H1 (cell line): ENCODE data around the gene ASXL1. TPM values are rescaled to one million over a fixed set of nuclear protein-coding genes. Genes with fewer than 3 reads are reported as not detected.

Experiments
- CTCF ChIA-PET: fragments of 300-600 bp; sonication (Branson Sonifier 250); formaldehyde crosslinking; loops from one replicate; lab custom pipeline; 2021; ENCODE audit not compliant: partially characterized antibody; lab: Charles Lee
- POLR2A ChIA-PET: fragments of 300-600 bp; sonication (Branson Sonifier 250); formaldehyde crosslinking; loops from one replicate; lab custom pipeline; 2021; ENCODE audit warnings: inconsistent platforms; ENCODE audit not compliant: partially characterized antibody; lab: Charles Lee
- DNase-seq, 2 experiments: peaks; one replicate each; pipeline versions ENCODE4 v3.0.0 to v3.0.0-alpha.2; 2010 to 2022; ENCODE audit warnings: low spot score in 2 of 2, low read depth in 1 of 2, mixed read lengths in 1 of 2
- FAIRE-seq: peaks from 2 replicates; lab custom pipeline; 2011; peaks lifted over from hg19 to GRCh38; lab: Jason Lieb, UNC
- H2AFZ ChIP-seq: 2 replicates; pipeline ENCODE4 v1.8.1; 2012; ENCODE audit warnings: low read length, inconsistent platforms
- H2AK5ac ChIP-seq: 2 replicates; pipeline ENCODE4 v1.6.1; 2013; ENCODE audit warnings: low read depth, low read length
- H2BK120ac ChIP-seq: replicated peaks from 2 replicates; pipeline ENCODE3; 2013; ENCODE audit warnings: low read depth, low read length, inconsistent platforms
- H2BK12ac ChIP-seq: 2 replicates; pipeline ENCODE4 v1.6.1; 2013; ENCODE audit warnings: low read depth, low read length
- H2BK15ac ChIP-seq: 2 replicates; pipeline ENCODE4 v1.6.1; 2013; ENCODE audit warnings: low read length
- H2BK20ac ChIP-seq: 2 replicates; pipeline ENCODE4 v1.6.1; 2013; ENCODE audit warnings: low read length
- H2BK5ac ChIP-seq: 2 replicates; pipeline ENCODE4 v1.6.1; 2013; ENCODE audit warnings: low read depth, low read length
- H3K14ac ChIP-seq: 2 replicates; pipeline ENCODE4 v1.6.1; 2013; ENCODE audit warnings: inconsistent platforms; ENCODE audit not compliant: insufficient read length
- H3K18ac ChIP-seq: 2 replicates; pipeline ENCODE4 v1.6.1; 2013; ENCODE audit warnings: low read length; ENCODE audit errors: extremely low read depth
- H3K23ac ChIP-seq: 2 replicates; pipeline ENCODE4 v1.6.1; 2013; ENCODE audit warnings: inconsistent platforms; ENCODE audit not compliant: insufficient read length
- H3K23me2 ChIP-seq: 2 replicates; pipeline ENCODE4 v1.6.1; 2013; ENCODE audit warnings: low read depth, low read length
- H3K27ac ChIP-seq: 2 replicates; pipeline ENCODE4 v1.6.1; 2011; ENCODE audit warnings: low read depth, low read length, inconsistent platforms
- H3K27me3 ChIP-seq, 4 experiments: replicated peaks in 1 of 4; 1 replicate in 1 of 4; 2 replicates in 3 of 4; pipeline versions ENCODE4 v1.6.1 to v1.8.1; 2011 to 2013; ENCODE audit warnings: low read length in 3 of 4, mild to moderate bottlenecking in 3 of 4, inconsistent platforms in 2 of 4, mixed read lengths in 2 of 4, moderate library complexity in 1 of 4; ENCODE audit not compliant: control insufficient read depth in 3 of 4, insufficient read depth in 3 of 4; ENCODE audit errors: extremely low read depth in 1 of 4
- H3K36me3 ChIP-seq, 4 experiments: 2 replicates each; pipeline versions ENCODE4 v1.6.1 to v1.8.1; 2011 to 2013; ENCODE audit warnings: mild to moderate bottlenecking in 4 of 4, low read length in 3 of 4, moderate library complexity in 2 of 4, control low read depth in 1 of 4, inconsistent platforms in 1 of 4; ENCODE audit not compliant: insufficient read depth in 4 of 4, control insufficient read depth in 2 of 4
- H3K4ac ChIP-seq: replicated peaks from 2 replicates; pipeline ENCODE3; 2013; ENCODE audit warnings: low read length, low read depth, mixed read lengths, inconsistent platforms; ENCODE audit not compliant: insufficient read length
- H3K4me1 ChIP-seq, 4 experiments: replicated peaks in 1 of 4; 1 replicate in 1 of 4; 2 replicates in 3 of 4; pipeline versions ENCODE4 v1.6.1 to v1.8.1; 2011 to 2013; ENCODE audit warnings: low read length in 3 of 4, inconsistent platforms in 2 of 4, mixed read lengths in 1 of 4; ENCODE audit not compliant: insufficient read depth in 4 of 4, control insufficient read depth in 3 of 4
- H3K4me2 ChIP-seq, 2 experiments: 2 replicates each; pipeline versions ENCODE4 v1.6.1 to v1.8.1; 2011 to 2013; ENCODE audit warnings: low read depth in 2 of 2, low read length in 2 of 2, control low read depth in 1 of 2, inconsistent platforms in 1 of 2, mild to moderate bottlenecking in 1 of 2; ENCODE audit not compliant: insufficient read depth in 1 of 2
- H3K4me3 ChIP-seq, 4 experiments: fragments of 200-600, 300-600 bp in 1 of 4; sonication (generic), shearing (Covaris generic), sonication (Bioruptor Twin) in 1 of 4; 2 replicates each; pipeline versions ENCODE4 v1.5.1 to v1.8.1; 2011 to 2016; ENCODE audit warnings: low read length in 4 of 4, low read depth in 3 of 4, control low read depth in 2 of 4, inconsistent platforms in 2 of 4, mild to moderate bottlenecking in 2 of 4, mixed read lengths in 1 of 4, moderate library complexity in 1 of 4; ENCODE audit not compliant: insufficient read depth in 2 of 4; ENCODE audit errors: extremely low read depth in 1 of 4
- H3K56ac ChIP-seq: replicated peaks from 2 replicates; pipeline ENCODE3; 2013; ENCODE audit warnings: low read depth, mild to moderate bottlenecking, mixed read lengths, low read length, inconsistent platforms; ENCODE audit not compliant: insufficient read length
- H3K79me1 ChIP-seq: 2 replicates; pipeline ENCODE4 v1.6.1; 2013; ENCODE audit warnings: low read depth, low read length, control low read depth
- H3K79me2 ChIP-seq, 2 experiments: 2 replicates each; pipeline versions ENCODE4 v1.6.1 to v1.8.1; 2012 to 2013; ENCODE audit warnings: low read length in 2 of 2, mild to moderate bottlenecking in 2 of 2, inconsistent platforms in 1 of 2; ENCODE audit not compliant: insufficient read depth in 2 of 2, control insufficient read depth in 1 of 2
- H3K9ac ChIP-seq, 4 experiments: replicated peaks in 1 of 4; 1 replicate in 1 of 4; 2 replicates in 3 of 4; pipeline versions ENCODE4 v1.6.1 to v1.8.1; 2011 to 2013; ENCODE audit warnings: low read depth in 3 of 4, low read length in 3 of 4, control low read depth in 2 of 4, mild to moderate bottlenecking in 2 of 4, moderate library complexity in 2 of 4, inconsistent platforms in 1 of 4; ENCODE audit errors: extremely low read depth in 1 of 4
- H3K9me3 ChIP-seq, 2 experiments: 2 replicates each; pipeline versions ENCODE4 v1.6.1 to v1.8.1; 2012 to 2013; ENCODE audit warnings: mild to moderate bottlenecking in 2 of 2, moderate library complexity in 2 of 2, control low read depth in 1 of 2, inconsistent platforms in 1 of 2, low read depth in 1 of 2, low read length in 1 of 2, mixed read lengths in 1 of 2; ENCODE audit not compliant: insufficient read depth in 2 of 2
- H4K20me1 ChIP-seq, 2 experiments: replicated peaks in 1 of 2; 2 replicates each; pipeline versions ENCODE3 to v1.8.1; 2011 to 2013; ENCODE audit warnings: inconsistent platforms in 2 of 2, low read length in 2 of 2, mild to moderate bottlenecking in 1 of 2; ENCODE audit not compliant: insufficient read depth in 2 of 2, control insufficient read depth in 1 of 2
- H4K5ac ChIP-seq: 2 replicates; pipeline ENCODE4 v1.6.1; 2013; ENCODE audit warnings: low read length, low read depth, mixed read lengths, inconsistent platforms; ENCODE audit not compliant: insufficient read length
- H4K8ac ChIP-seq: 2 replicates; pipeline ENCODE4 v1.8.0; 2013; ENCODE audit warnings: mild to moderate bottlenecking, moderate library complexity, low read length, inconsistent platforms; ENCODE audit not compliant: insufficient read depth; ENCODE audit errors: extremely low read depth
- H4K91ac ChIP-seq: replicated peaks from 2 replicates; pipeline ENCODE3; 2013; ENCODE audit warnings: low read length, mixed read lengths, inconsistent platforms; ENCODE audit not compliant: insufficient read length
- ATF2 ChIP-seq: IDR thresholded peaks from 2 replicates; pipeline ENCODE4 v1.6.1; 2012; ENCODE audit warnings: low read length, inconsistent platforms
- CBX5 ChIP-seq: fragments of 300-800, 300-1000 bp; sonication (generic); IDR thresholded peaks from 2 replicates; pipeline ENCODE4 v1.7.1; 2016; ENCODE audit warnings: antibody characterized with exemption, low read length, low read depth
- CHD2 ChIP-seq: IDR thresholded peaks from 2 replicates; pipeline ENCODE4 v1.6.1; 2012; ENCODE audit warnings: low read length, improper control_type of control experiment
- CTBP2 ChIP-seq: IDR thresholded peaks from 2 replicates; pipeline ENCODE4 v1.7.0; 2011; ENCODE audit warnings: borderline replicate concordance, mild to moderate bottlenecking, moderate library complexity, mixed read lengths, low read length; ENCODE audit not compliant: insufficient read depth, insufficient read length
- GABPA ChIP-seq: IDR thresholded peaks from 2 replicates; pipeline ENCODE4 v1.6.1; 2011; ENCODE audit warnings: mild to moderate bottlenecking, low read length, moderate library complexity, borderline replicate concordance; ENCODE audit not compliant: insufficient read depth
- NANOG ChIP-seq: IDR thresholded peaks from 2 replicates; pipeline ENCODE4 v1.6.1; 2011; ENCODE audit warnings: low read length, low read depth, mild to moderate bottlenecking, inconsistent platforms; ENCODE audit not compliant: insufficient read depth, poor library complexity, severe bottlenecking
- POLR2A ChIP-seq, 2 experiments: IDR thresholded peaks; 1 replicate in 1 of 2; 2 replicates in 1 of 2; pipeline ENCODE4 v1.6.1; 2011; ENCODE audit warnings: low read depth in 2 of 2, low read length in 2 of 2, mild to moderate bottlenecking in 2 of 2; ENCODE audit errors: control extremely low read depth in 1 of 2
- POU5F1 ChIP-seq: IDR thresholded peaks from 2 replicates; pipeline ENCODE4 v1.6.1; 2011; ENCODE audit warnings: low read depth, mild to moderate bottlenecking, low read length, moderate library complexity
- SP4 ChIP-seq: IDR thresholded peaks from 2 replicates; pipeline ENCODE4 v1.6.1; 2012; ENCODE audit warnings: low read length, inconsistent platforms
- TAF7 ChIP-seq: optimal IDR thresholded peaks from 2 replicates; pipeline ENCODE3; 2011; ENCODE audit warnings: low read depth, mild to moderate bottlenecking, inconsistent platforms, low read length, moderate library complexity, borderline replicate concordance
- WGBS, 2 experiments: shearing (Covaris generic) in 1 of 2; methylation state at CpG; one replicate each; pipeline versions ENCODE4 v1.1.6 to v1.1.7; 2013 to 2015; ENCODE audit warnings: low lambda C conversion rate in 2 of 2, mixed read lengths in 2 of 2, inconsistent platforms in 1 of 2, low coverage in 1 of 2, missing lambda C conversion rate in 1 of 2; ENCODE audit not compliant: insufficient replicate concordance in 2 of 2, insufficient coverage in 1 of 2, insufficient read length in 1 of 2; ENCODE audit errors: extremely low coverage in 1 of 2, missing lambda C conversion rate in 1 of 2; 5-methylcytosine and 5-hydroxymethylcytosine counted together
- polyA plus RNA-seq, 7 experiments: library from polyadenylated mRNA; depleted of rRNA in 3 of 7; stranded (reverse) in 5 of 7; unstranded in 2 of 7; fragments of >200 nt in 5 of 7; fragments of 200-250 nt in 2 of 7; gene quantifications; 1 replicate in 5 of 7; 2 replicates in 1 of 7; 4 replicates in 1 of 7; pipeline versions ENCODE4 v1.2.1 to v1.2.3, GENCODE V29; 2011 to 2013; ENCODE audit warnings: missing spikeins in 2 of 7, mixed read lengths in 2 of 7
- total RNA-seq: library from RNA; stranded (reverse); fragmentation: NEBNext Ultra II Directional; extraction: Animal tissue kit (Norgen Biotek cat#: 25700); gene quantifications from 2 replicates; pipeline ENCODE4 v1.2.1, GENCODE V29; 2021

Gene ASXL1
- total and polyA plus RNA-seq, 2 of the 8 experiments (the other 6 are each of a cell fraction or from before 2014, with no cell fraction given) = 10.6 to 26.5 TPM

GRCh38 chr20:32337937-32338661, 20.0 kb upstream of the ASXL1 start:
- Histone ChIP-seq H2AK5ac (no peak overlapping the region), H3K4me2 (no peak overlapping the region), H2BK12ac (no peak overlapping the region), H3K4ac (no peak overlapping the region), H4K20me1 (no peaks in the 10 kb centered on the region), H3K9ac (no peak overlapping the region; a peak in 1 of 7 replicates), H2BK5ac (no peak overlapping the region), H3K27me3 (no peaks in the 10 kb centered on the region), H3K56ac (no peak overlapping the region), H2BK120ac (no peak overlapping the region), H3K23me2 (no peaks in the 10 kb centered on the region), H3K18ac (no peak overlapping the region), H4K8ac (no peak overlapping the region), H3K4me3 (no peak overlapping the region), H4K91ac (no peak overlapping the region), H2BK15ac (no peak overlapping the region), H3K4me1 (no peaks in the 10 kb centered on the region; a peak in 1 of 7 replicates), H3K36me3 (no peaks in the 10 kb centered on the region), H3K9me3 (no peaks in the 10 kb centered on the region), H3K23ac (no peak overlapping the region), H4K5ac (no peak overlapping the region), H2AFZ (no peak overlapping the region), H3K27ac (no peak overlapping the region), H3K79me1 (no peaks in the 10 kb centered on the region), H3K79me2 (no peaks in the 10 kb centered on the region), H2BK20ac (no peak overlapping the region), H3K14ac (no peak overlapping the region)
- DNase-seq (no peak), FAIRE-seq (no peak)
- 89% methylated on average over 11 of the region's 11 CpGs; no CpG with 5 or more reads in 1 of the 2 experiments for WGBS, 2 experiments
- CTCF ChIA-PET = interaction anchor here (0.9 to 3.7 kb wide), 5 partner anchors 7 to 13 kb away, joined by 3 to 14 read pairs (median 6); no protein-coding TSS in a partner anchor
- POLR2A ChIA-PET = interaction anchor here (1.7 kb wide), 1 partner anchor 16 kb away, joined by 3 read pairs; no protein-coding TSS in a partner anchor
- TF ChIP-seq CHD2 = no peak
- no peak for TF ChIP-seq TAF7
- TF ChIP-seq NANOG = no peak
- TF ChIP-seq CTBP2 = no peak
- no peak for TF ChIP-seq SP4
- TF ChIP-seq POLR2A (IDR thresholded peaks at IDR 0.05; ENCODE audit: control extremely low read depth in 1 of 2, low read depth in 2 of 2, low read length in 2 of 2) = no peak
- TF ChIP-seq GABPA = no peak
- TF ChIP-seq ATF2 = no peak
- TF ChIP-seq CBX5 = no peak
- no peak for TF ChIP-seq POU5F1
